Activated CD4-positive, alpha-beta T cell treated with anti-CD3 and anti-CD28 coated beads for 36 hours (primary cell): ENCODE results near the gene OR2J1. TPM values are rescaled to one million over a fixed set of nuclear protein-coding genes. Genes with fewer than 3 reads are reported as not detected.
"Not testable (repeated sequence)": the region's sequence is repeated elsewhere in the genome, so short reads cannot be mapped to it uniquely, and the experiment has no call there.

Experiments
- ATAC-seq: fragments of 200-7000 bp; cut with Tn5 transposase; one replicate; pipeline ENCODE4 v1.10.0; 2021; ENCODE audit warnings: mild to moderate bottlenecking, moderate library complexity
- CTCF ChIA-PET: fragments of 350-600 bp; sonication (Branson Sonifier 250); formaldehyde crosslinking; loops from one replicate; lab custom pipeline; 2021; ENCODE audit warnings: antibody characterized with exemption; lab: Charles Lee
- POLR2A ChIA-PET: fragments of 350-600 bp; sonication (Branson Sonifier 250); formaldehyde crosslinking; loops from one replicate; lab custom pipeline; 2021; ENCODE audit warnings: antibody characterized with exemption, inconsistent platforms; lab: Charles Lee
- DNase-seq: peaks from one replicate; pipeline ENCODE4 v3.0.0-alpha.2; 2020
- H3K27ac Mint-ChIP-seq: one replicate; pipeline ENCODE4 v1.8.0; 2021; ENCODE audit warnings: mixed read lengths
- H3K27me3 Mint-ChIP-seq: one replicate; pipeline ENCODE4 v1.8.0; 2021; ENCODE audit warnings: mixed read lengths
- H3K36me3 Mint-ChIP-seq: one replicate; pipeline ENCODE4 v1.8.0; 2021; ENCODE audit warnings: low read depth, mixed read lengths
- H3K4me1 Mint-ChIP-seq: one replicate; pipeline ENCODE4 v1.8.0; 2021; ENCODE audit warnings: mixed read lengths
- H3K4me3 Mint-ChIP-seq: one replicate; pipeline ENCODE4 v1.8.0; 2021; ENCODE audit warnings: mild to moderate bottlenecking, moderate library complexity, mixed read lengths
- H3K9me3 Mint-ChIP-seq: one replicate; pipeline ENCODE4 v1.8.0; 2021; ENCODE audit warnings: low read depth, mixed read lengths
- intact Hi-C, 2 experiments: fragments of 100-400 bp; cut with DNase I in 1 of 2; cut with micrococcal nuclease in 1 of 2; formaldehyde crosslinking; loops; one replicate each; pipeline versions ENCODE4 v1.14.2 to v1.15.1; 2022 to 2024; cut with DNase I, micrococcal nuclease
- total RNA-seq, 2 experiments: library from RNA; stranded (reverse); gene quantifications; one replicate each; pipeline ENCODE4 v1.2.3, GENCODE V29; 2021

The OR2J1 gene
- total RNA-seq, 2 experiments from 2014 or later: not detected

DNA sequence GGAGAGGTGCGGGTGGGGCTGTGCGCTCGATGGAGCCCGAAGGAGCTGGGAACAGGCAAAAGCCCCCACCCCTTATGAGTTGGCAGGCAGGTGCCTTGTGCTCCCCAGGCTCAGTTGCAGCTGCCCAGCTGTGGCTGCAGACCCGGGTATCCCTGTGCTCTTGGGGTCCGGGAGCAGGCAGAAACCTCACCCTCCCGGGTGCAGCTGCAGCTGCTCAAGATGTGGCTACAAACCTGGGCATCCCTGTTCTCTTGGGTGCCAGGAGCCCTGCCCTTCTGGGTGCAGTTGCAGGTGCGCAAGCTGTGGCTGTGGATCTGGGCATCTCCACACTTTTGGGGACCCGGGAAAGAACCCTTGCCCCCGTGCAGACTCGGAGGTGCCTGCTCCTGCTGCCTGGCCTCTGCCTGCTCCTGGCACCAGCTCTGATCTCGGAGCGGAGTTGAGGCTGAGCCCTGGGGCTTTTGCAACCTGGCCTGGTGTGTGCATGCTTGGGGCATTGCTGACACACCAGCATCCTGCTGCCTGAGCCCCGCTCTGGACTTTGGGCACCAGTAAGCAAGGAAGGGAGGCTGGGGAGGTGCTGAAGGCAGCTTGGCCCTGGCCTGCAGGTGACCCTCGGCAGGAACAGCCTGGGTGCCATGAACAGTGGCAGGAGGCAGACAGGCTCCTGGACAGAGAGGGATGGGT, 30.2 kb downstream of the OR2J1 start:
- Mint-ChIP-seq H3K27me3 (peaks cover 21% of the 10 kb centered on the region), H3K4me1 (no peaks in the 10 kb centered on the region), H3K36me3 (no peaks in the 10 kb centered on the region), H3K4me3 (no peak overlapping the region), H3K27ac (no peak overlapping the region), H3K9me3 (no peaks in the 10 kb centered on the region)
- no peak for DNase-seq
- intact Hi-C loops: no loop called here
- POLR2A ChIA-PET: interaction anchor here (0.6 kb wide), 1 partner anchor 504 kb away, joined by 3 read pairs; the partner anchor contains the start of gene GABBR1
- ATAC-seq: no peak
- CTCF ChIA-PET: no interaction called here

DNA sequence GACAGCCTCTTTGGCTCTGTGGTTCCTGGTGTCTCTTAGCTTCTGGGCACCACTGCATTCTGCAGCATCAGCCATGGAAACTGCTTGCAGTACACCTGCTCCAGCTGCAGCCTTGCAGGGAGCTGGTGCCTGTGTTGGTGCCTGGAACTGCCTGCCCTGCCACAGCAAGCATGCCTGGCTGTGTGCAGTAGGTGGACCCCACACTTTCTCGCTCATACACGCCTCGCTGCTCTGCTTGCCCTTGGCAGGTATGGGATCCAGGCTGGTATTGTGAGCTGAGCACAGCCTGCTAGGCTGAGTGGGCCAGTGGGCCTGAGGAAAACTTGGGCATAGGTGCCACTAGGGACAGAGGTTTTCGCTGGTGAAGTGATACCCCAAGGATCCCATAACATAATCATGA, 31.4 kb downstream of the OR2J1 start:
- Mint-ChIP-seq H3K9me3 (no peaks in the 10 kb centered on the region), H3K4me3 (no peak overlapping the region), H3K4me1 (no peaks in the 10 kb centered on the region), H3K27ac (no peak overlapping the region), H3K36me3 (no peaks in the 10 kb centered on the region), H3K27me3 (peaks cover 25% of the 10 kb centered on the region)
- intact Hi-C loops: no loop called here
- no peak for DNase-seq
- no peak for ATAC-seq
- CTCF ChIA-PET: no interaction called here
- POLR2A ChIA-PET: no interaction called here

DNA sequence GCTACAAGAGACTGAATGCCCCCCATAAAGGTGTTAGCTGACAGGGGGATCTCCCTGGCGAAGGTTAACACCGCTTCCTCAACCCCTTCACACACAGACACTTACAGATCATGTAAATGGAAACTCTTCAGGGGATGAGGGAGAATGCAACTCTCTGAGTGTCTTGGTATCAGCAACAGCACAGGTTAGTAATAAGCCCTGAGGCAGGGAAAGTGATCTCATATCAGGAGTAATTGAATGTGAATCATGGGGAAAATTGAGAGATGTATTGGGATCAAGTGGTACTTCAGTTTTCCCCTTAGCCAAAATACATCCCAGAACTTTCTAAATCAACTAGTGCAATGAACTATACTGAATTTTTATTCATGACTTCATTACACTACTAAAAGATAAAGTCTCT, 32.4 kb downstream of the OR2J1 start:
- no peak for DNase-seq
- Mint-ChIP-seq H3K27me3 (peaks cover 24% of the 10 kb centered on the region), H3K27ac (no peak overlapping the region), H3K36me3 (no peaks in the 10 kb centered on the region), H3K4me3 (no peak overlapping the region), H3K4me1 (no peaks in the 10 kb centered on the region), H3K9me3 (no peaks in the 10 kb centered on the region)
- ChIA-PET POLR2A (no interaction called here), CTCF (no interaction called here)
- intact Hi-C loops: no loop called here
- ATAC-seq: no peak

DNA sequence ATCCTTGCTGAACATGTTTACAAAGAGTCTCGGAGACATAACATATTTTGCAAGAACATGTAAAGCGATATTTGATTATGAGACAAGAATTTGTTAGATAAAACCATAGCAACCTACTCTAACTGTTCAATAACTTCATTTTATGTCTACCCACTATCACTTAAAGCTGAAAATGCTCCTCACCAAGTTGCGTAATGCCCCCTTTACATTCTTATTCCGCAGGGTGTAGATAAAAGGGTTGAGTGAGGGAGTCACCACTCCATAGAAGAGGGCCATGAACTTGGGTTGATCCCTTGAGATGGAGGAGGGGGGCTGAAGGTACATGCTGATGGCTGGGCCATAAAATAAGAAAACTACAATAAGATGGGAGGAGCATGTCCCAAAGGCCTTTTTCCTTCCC, 38.4 kb downstream of the OR2J1 start:
- ATAC-seq (no peak), DNase-seq (no peak)
- Mint-ChIP-seq H3K4me3 (no peak overlapping the region), H3K4me1 (no peaks in the 10 kb centered on the region), H3K27me3 (peaks cover 22% of the 10 kb centered on the region), H3K36me3 (no peaks in the 10 kb centered on the region), H3K9me3 (no peaks in the 10 kb centered on the region), H3K27ac (no peak overlapping the region)
- CTCF ChIA-PET: no interaction called here
- intact Hi-C loops: no loop called here
- POLR2A ChIA-PET: no interaction called here

DNA sequence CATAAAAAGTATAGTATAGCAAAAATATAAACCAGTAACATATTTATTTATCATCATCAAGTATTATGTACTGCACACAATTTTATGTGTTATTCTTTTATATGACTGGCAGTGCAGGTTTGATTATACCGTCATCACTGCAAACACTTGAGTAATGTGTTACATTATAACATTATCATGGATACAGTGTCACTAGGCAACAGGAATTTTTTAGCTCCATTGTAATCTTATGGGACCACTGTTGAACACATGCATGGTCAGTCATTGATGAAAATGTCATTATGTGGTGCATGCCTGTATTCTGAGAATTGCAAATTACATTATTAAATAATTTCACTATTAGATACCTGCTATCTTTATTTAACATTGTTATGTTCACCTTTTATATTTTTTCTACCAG, 42.3 kb downstream of the OR2J1 start:
- POLR2A ChIA-PET: no interaction called here
- Mint-ChIP-seq H3K27ac (no peak overlapping the region), H3K27me3 (peaks cover 20% of the 10 kb centered on the region), H3K9me3 (no peaks in the 10 kb centered on the region), H3K4me3 (no peak overlapping the region), H3K36me3 (no peaks in the 10 kb centered on the region), H3K4me1 (no peaks in the 10 kb centered on the region)
- CTCF ChIA-PET: interaction anchor here (1.8 kb wide), 1 partner anchor 30 kb away, joined by 3 read pairs; no protein-coding TSS in a partner anchor
- intact Hi-C loops: no loop called here
- ATAC-seq (no peak), DNase-seq (no peak)

DNA sequence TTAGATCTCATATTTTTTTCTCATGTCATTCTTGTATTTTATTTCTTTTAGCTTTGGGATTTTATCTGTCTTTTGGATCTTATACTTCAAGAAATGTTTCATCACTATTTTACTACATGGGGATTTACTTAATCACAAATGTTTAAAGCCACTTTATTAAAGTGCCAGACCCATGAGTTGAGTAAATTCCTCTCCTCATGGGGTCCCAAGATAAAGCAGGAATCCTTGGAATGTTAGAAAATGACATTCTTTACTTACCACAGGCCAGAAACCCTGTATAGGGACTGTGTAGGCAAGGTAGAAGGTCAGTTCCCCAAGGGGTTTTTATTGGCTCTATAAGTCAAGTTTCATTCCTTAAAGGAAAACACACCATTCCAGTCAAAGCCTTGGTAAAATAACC, 43.0 kb downstream of the OR2J1 start:
- H3K27ac Mint-ChIP-seq: no peak overlapping the region
- POLR2A ChIA-PET: no interaction called here
- intact Hi-C loops: no loop called here

DNA sequence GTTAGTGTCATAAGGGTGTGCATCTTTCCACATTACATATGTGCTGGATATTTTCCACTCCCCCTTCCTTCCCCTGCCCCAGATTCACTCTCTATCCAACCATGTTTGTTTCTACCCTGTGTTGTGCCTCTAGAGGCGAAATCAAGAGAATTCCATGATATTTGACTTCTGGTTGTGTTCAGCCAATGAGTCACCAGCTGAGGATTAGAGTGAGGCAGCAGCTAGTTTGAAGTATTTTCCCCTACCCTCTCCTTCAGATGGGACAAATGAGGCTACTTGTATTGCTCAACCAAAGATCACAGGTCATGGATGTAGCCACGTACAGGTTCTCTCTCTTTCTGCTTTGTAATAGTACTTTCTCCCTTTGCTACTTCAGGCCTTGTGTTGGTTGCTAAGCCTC, 46.9 kb downstream of the OR2J1 start:
- Mint-ChIP-seq H3K9me3 (peaks cover 6% of the 10 kb centered on the region), H3K27ac (no peak overlapping the region), H3K36me3 (no peaks in the 10 kb centered on the region), H3K4me1 (no peaks in the 10 kb centered on the region), H3K27me3 (peaks cover 23% of the 10 kb centered on the region), H3K4me3 (no peak overlapping the region)
- ChIA-PET POLR2A (no interaction called here), CTCF (no interaction called here)
- no peak for DNase-seq
- ATAC-seq: no peak
- intact Hi-C loops: no loop called here

More for the DNA sequence above, 43.0 kb downstream of the OR2J1 start:
- H3K4me1 Mint-ChIP-seq: no peaks in the 10 kb centered on the region
- CTCF ChIA-PET: interaction anchor here (0.6 to 1.8 kb wide), 2 partner anchors 29 to 600 kb away, joined by 3 read pairs; no protein-coding TSS in a partner anchor
- DNase-seq (no peak), ATAC-seq (no peak)
- H3K9me3 Mint-ChIP-seq: no peaks in the 10 kb centered on the region
- peaks cover 20% of the 10 kb centered on the region for H3K27me3 Mint-ChIP-seq
- no peak overlapping the region for H3K4me3 Mint-ChIP-seq
- no peaks in the 10 kb centered on the region for H3K36me3 Mint-ChIP-seq

DNA sequence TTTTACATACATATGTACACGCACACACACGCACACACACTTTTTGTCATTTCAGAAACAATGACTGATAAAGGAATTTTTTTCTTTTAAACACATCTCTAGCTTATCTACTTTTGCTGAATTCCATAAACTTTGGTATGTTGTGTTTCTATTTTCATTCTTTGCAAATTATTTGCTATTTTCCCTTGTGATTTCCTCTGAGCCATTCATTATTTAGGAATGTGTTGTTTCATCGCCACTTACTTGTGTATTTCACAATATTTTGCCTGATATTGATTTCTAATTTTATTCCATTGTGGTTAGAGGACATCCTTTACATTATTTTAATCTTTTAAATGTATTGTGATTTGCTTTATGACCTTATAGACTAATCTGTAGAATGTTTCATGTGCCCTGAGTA, 47.8 kb downstream of the OR2J1 start:
- CTCF ChIA-PET: no interaction called here
- Mint-ChIP-seq H3K9me3 (peaks cover 6% of the 10 kb centered on the region), H3K27me3 (peaks cover 25% of the 10 kb centered on the region), H3K27ac (no peak overlapping the region), H3K36me3 (no peaks in the 10 kb centered on the region), H3K4me3 (no peak overlapping the region), H3K4me1 (no peaks in the 10 kb centered on the region)
- intact Hi-C loops: no loop called here
- POLR2A ChIA-PET: no interaction called here
- DNase-seq (no peak), ATAC-seq (no peak)

DNA sequence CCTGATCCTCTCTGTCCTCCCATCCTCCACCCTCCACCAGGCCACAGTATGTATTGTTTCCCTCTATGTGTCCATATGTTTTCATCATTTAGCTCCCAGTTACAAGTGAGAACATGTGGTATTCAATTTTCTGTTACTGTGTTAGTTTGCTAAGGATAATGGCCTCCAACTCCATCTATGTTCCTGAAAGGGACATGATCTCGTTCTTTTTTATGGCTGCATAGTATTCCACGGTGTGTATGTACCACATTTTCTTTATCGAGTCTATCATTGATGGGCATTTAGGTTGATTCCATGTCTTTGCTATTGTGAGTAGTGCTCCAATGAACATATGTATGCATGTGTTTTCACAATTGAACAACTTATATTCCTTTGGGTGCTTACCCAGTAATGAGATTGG, 50.2 kb downstream of the OR2J1 start:
- H3K27me3 Mint-ChIP-seq: peaks cover 35% of the 10 kb centered on the region
- H3K36me3 Mint-ChIP-seq, H3K4me3 Mint-ChIP-seq, CTCF ChIA-PET, POLR2A ChIA-PET, DNase-seq, H3K4me1 Mint-ChIP-seq, H3K27ac Mint-ChIP-seq, ATAC-seq, H3K9me3 Mint-ChIP-seq, intact Hi-C loops: not testable (repeated sequence)

Other genes with a start within 250 kb of the OR2J1 start
- gene TRIM27, start 175.5 kb upstream of the OR2J1 start, total RNA-seq: 10 to 100 TPM; 48.5 to 54.6 TPM
- gene ZNF311, start 94.2 kb upstream of the OR2J1 start, total RNA-seq: 1 to 10 TPM in 1 of 2 experiments, under 1 TPM in 1; 0.98 to 1.0 TPM
- gene OR2W1, start 54.3 kb upstream of the OR2J1 start, total RNA-seq: not detected
- gene OR2B3, start 12.2 kb upstream of the OR2J1 start, total RNA-seq: not detected
- gene OR2J3, start 8.6 kb downstream of the OR2J1 start, total RNA-seq: not detected
- gene OR2J2, start 71.4 kb downstream of the OR2J1 start, total RNA-seq: not detected
- gene OR14J1, start 202.2 kb downstream of the OR2J1 start, total RNA-seq: not detected